ENCODE data around the gene GPBAR1.
"Not testable (repeated sequence)": the region's sequence is repeated elsewhere in the genome, so short reads cannot be mapped to it uniquely, and the experiment has no call there.

Gene GPBAR1

GRCh38 chr2:218310853-218311540, 50.2 kb downstream of the GPBAR1 start:
- no peak for DNase-seq (ENCODE audit: low spot score)

GRCh38 chr2:218311541-218312266, 50.9 kb downstream of the GPBAR1 start:
- not testable (repeated sequence) for DNase-seq (ENCODE audit: low spot score)

- no peak for DNase-seq (ENCODE audit: low spot score)
Observed at GRCh38 chr2:218312267-218312756, 51.5 kb downstream of the GPBAR1 start.

- no peak for DNase-seq (ENCODE audit: low spot score)
Observed at GRCh38 chr2:218313356-218313755, 52.5 kb downstream of the GPBAR1 start.
